Caco-2 (cell line): ENCODE measurements around the gene CDH16. TPM values are rescaled to one million over a fixed set of nuclear protein-coding genes. Genes with fewer than 3 reads are reported as not detected.

Experiments used
- BruUV-seq: library from RNA; stranded (reverse); fragments of 400-500 nt; replicated peaks from 2 replicates; lab custom pipeline; 2021; lab: Mats Ljungman, UMichigan
- CTCF ChIA-PET: fragments of 300-600 bp; sonication (Branson Sonifier 250); formaldehyde crosslinking; loops from one replicate; lab custom pipeline; 2022; ENCODE audit warnings: antibody characterized with exemption; lab: Charles Lee
- POLR2A ChIA-PET: fragments of 300-600 bp; sonication (Branson Sonifier 250); formaldehyde crosslinking; loops from one replicate; lab custom pipeline; 2022; ENCODE audit warnings: antibody characterized with exemption; lab: Charles Lee
- DNase-seq, 2 experiments: peaks; one replicate each; pipeline versions ENCODE4 v3.0.0 to v3.0.0-alpha.2; 2020 to 2022
- H3K27me3 ChIP-seq: replicated peaks from 2 replicates; pipeline ENCODE4 v1.6.0; 2011; ENCODE audit warnings: low read length; ENCODE audit not compliant: control insufficient read depth, insufficient read depth
- H3K36me3 ChIP-seq: 2 replicates; pipeline ENCODE4 v1.5.1; 2011; ENCODE audit warnings: low read length; ENCODE audit not compliant: control insufficient read depth, insufficient read depth
- H3K4me1 ChIP-seq: fragments of 250-450 bp; sonication (Bioruptor Pico); 2 replicates; pipeline ENCODE4 v1.5.1; 2020; ENCODE audit warnings: mild to moderate bottlenecking
- H3K4me3 ChIP-seq: 2 replicates; pipeline ENCODE4 v1.5.1; 2011; ENCODE audit warnings: low read depth, mild to moderate bottlenecking, control low read depth, low read length
- H3K9me3 ChIP-seq: fragments of 250-450 bp; sonication (Bioruptor Pico); 2 replicates; pipeline ENCODE4 v1.5.1; 2020; ENCODE audit warnings: mild to moderate bottlenecking, moderate library complexity
- H3K27ac Mint-ChIP-seq: one replicate; pipeline ENCODE4 v1.8.0; 2022; ENCODE audit warnings: mixed read lengths; ENCODE audit not compliant: unreplicated experiment
- H3K27me3 Mint-ChIP-seq: one replicate; pipeline ENCODE4 v1.8.0; 2022; ENCODE audit warnings: mixed read lengths; ENCODE audit not compliant: insufficient read depth, unreplicated experiment
- H3K36me3 Mint-ChIP-seq: one replicate; pipeline ENCODE4 v1.8.0; 2022; ENCODE audit warnings: mild to moderate bottlenecking, mixed read lengths; ENCODE audit not compliant: insufficient read depth, unreplicated experiment
- H3K4me1 Mint-ChIP-seq: one replicate; pipeline ENCODE4 v1.8.0; 2022; ENCODE audit warnings: low read depth, mixed read lengths; ENCODE audit not compliant: unreplicated experiment
- H3K4me3 Mint-ChIP-seq: one replicate; pipeline ENCODE4 v1.8.0; 2022; ENCODE audit warnings: mild to moderate bottlenecking, moderate library complexity, mixed read lengths; ENCODE audit not compliant: unreplicated experiment
- H3K9me3 Mint-ChIP-seq: one replicate; pipeline ENCODE4 v1.8.0; 2022; ENCODE audit warnings: mixed read lengths; ENCODE audit not compliant: unreplicated experiment
- CTCF ChIP-seq, 2 experiments: fragments of 200-600 bp in 1 of 2; IDR thresholded peaks; 1 replicate in 1 of 2; 2 replicates in 1 of 2; pipeline versions ENCODE4 v1.5.1 to v1.8.0; 2011 to 2022; ENCODE audit warnings: antibody characterized with exemption in 1 of 2, control low read depth in 1 of 2, inconsistent platforms in 1 of 2, low read depth in 1 of 2, low read length in 1 of 2, mild to moderate bottlenecking in 1 of 2, moderate library complexity in 1 of 2; ENCODE audit not compliant: insufficient read depth in 1 of 2, severe bottlenecking in 1 of 2, unreplicated experiment in 1 of 2
- intact Hi-C: fragments of 100-400 bp; cut with micrococcal nuclease; formaldehyde crosslinking; loops from one replicate; pipeline ENCODE4 v1.10.0; 2022; ENCODE audit not compliant: unreplicated experiment
- total RNA-seq: library from RNA; stranded (reverse); gene quantifications from 2 replicates; pipeline ENCODE4 v1.2.3, GENCODE V29; 2022

The CDH16 gene
- total RNA-seq, 1 experiment from 2014 or later = 0.48 TPM

DNA sequence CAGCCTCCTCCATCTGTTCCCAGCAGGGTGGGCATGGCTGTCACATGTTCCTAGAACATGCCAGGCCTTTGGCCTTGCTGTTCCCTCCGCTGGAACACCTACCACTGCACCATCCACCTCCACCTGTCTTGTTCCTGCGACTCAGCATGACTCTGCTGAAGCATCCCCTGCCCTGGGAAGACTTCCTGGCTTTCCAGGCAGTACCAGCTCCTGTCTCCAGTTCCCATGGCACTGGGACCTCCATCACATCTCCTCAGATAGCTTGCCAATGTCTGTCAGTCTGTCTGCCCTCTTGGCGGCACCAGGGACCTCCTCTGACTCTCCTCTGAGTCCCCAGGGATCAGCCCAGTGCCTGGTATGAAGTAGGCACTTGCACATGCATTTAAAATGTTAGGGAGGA lies 22.7 kb downstream of the CDH16 start:
- ChIA-PET CTCF (interaction anchor here (0.5 to 3.0 kb wide), 16 partner anchors 9 to 274 kb away, joined by 3 to 36 read pairs (median 4); partner anchors contain the start of genes CDH16, CIAO2B, NOL3 and PDP2), POLR2A (no interaction called here)
- Mint-ChIP-seq H3K9me3 (no peaks in the 10 kb centered on the region), H3K4me3 (no peak overlapping the region), H3K27ac (peak overlapping the region; percentile 64), H3K4me1 (peaks cover 33% of the 10 kb centered on the region), H3K27me3 (no peaks in the 10 kb centered on the region), H3K36me3 (peaks cover 8% of the 10 kb centered on the region)
- intact Hi-C loops = loop anchor here (1.0 to 2.0 kb wide), 3 partner anchors 29 to 59 kb away; partner anchors contain the start of gene RRAD
- BruUV-seq = no TSS peak
- Histone ChIP-seq H3K9me3 (no peaks in the 10 kb centered on the region), H3K4me3 (no peak overlapping the region), H3K27me3 (no peaks in the 10 kb centered on the region), H3K36me3 (no peaks in the 10 kb centered on the region), H3K4me1 (peaks cover 46% of the 10 kb centered on the region)
- TF ChIP-seq CTCF (IDR thresholded peaks at IDR 0.05; ENCODE audit: insufficient read depth in 1 of 2, low read depth in 1 of 2, low read length in 1 of 2, severe bottlenecking in 1 of 2, unreplicated experiment in 1 of 2) = no peak
- DNase-seq = no peak

DNA sequence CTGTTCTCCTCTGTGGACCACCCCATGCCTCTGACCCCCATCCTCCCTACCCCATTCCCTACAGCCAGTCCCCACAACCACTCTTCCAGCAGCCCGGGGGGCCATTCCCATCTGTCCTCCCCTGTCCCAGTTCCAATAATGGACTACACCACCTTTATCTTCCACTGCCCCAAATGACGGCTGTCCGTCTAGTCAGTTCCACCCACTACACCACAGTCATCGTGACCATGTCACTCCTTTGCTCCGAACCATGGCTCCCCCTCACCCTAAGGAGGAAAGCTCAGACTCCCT lies 23.1 kb downstream of the CDH16 start:
- intact Hi-C loops = loop anchor here (1.0 to 2.0 kb wide), 3 partner anchors 30 to 59 kb away; partner anchors contain the start of gene RRAD
- H3K4me3 ChIP-seq = no peak overlapping the region
- no peaks in the 10 kb centered on the region for H3K36me3 ChIP-seq
- ChIA-PET CTCF (interaction anchor here (0.5 to 3.0 kb wide), 18 partner anchors 9 to 301 kb away, joined by 3 to 36 read pairs (median 4); partner anchors contain the start of genes CDH16, CIAO2B, NOL3 and PDP2), POLR2A (no interaction called here)
- no peak for DNase-seq
- no peak for TF ChIP-seq CTCF (IDR thresholded peaks at IDR 0.05; ENCODE audit: insufficient read depth in 1 of 2, low read depth in 1 of 2, low read length in 1 of 2, severe bottlenecking in 1 of 2, unreplicated experiment in 1 of 2)
- H3K4me1 ChIP-seq = peaks cover 43% of the 10 kb centered on the region
- Mint-ChIP-seq H3K4me3 (no peak overlapping the region), H3K36me3 (peaks cover 8% of the 10 kb centered on the region), H3K4me1 (peaks cover 33% of the 10 kb centered on the region), H3K9me3 (no peaks in the 10 kb centered on the region), H3K27ac (peak overlapping the region; percentile 64), H3K27me3 (no peaks in the 10 kb centered on the region)
- no peaks in the 10 kb centered on the region for H3K9me3 ChIP-seq
- BruUV-seq = no TSS peak
- no peaks in the 10 kb centered on the region for H3K27me3 ChIP-seq

- H3K9me3 Mint-ChIP-seq = no peaks in the 10 kb centered on the region
- ChIA-PET POLR2A (no interaction called here), CTCF (interaction anchor here (0.6 to 3.0 kb wide), 19 partner anchors 8 to 301 kb away, joined by 3 to 36 read pairs (median 3); partner anchors contain the start of genes CDH16, CIAO2B, NOL3 and PDP2)
- H3K36me3 ChIP-seq = no peaks in the 10 kb centered on the region
- H3K4me3 ChIP-seq = no peak overlapping the region
- H3K4me1 ChIP-seq = peaks cover 39% of the 10 kb centered on the region
- no peaks in the 10 kb centered on the region for H3K9me3 ChIP-seq
- no peak overlapping the region for H3K4me3 Mint-ChIP-seq
- H3K4me1 Mint-ChIP-seq = peaks cover 29% of the 10 kb centered on the region
- H3K27me3 Mint-ChIP-seq = no peaks in the 10 kb centered on the region
- peak overlapping the region; percentile 64 for H3K27ac Mint-ChIP-seq
- H3K36me3 Mint-ChIP-seq = peaks cover 8% of the 10 kb centered on the region
- intact Hi-C loops = loop anchor here (1.0 to 2.0 kb wide), 3 partner anchors 30 to 60 kb away; partner anchors contain the start of gene RRAD
- peak; percentile 81 to 83 for DNase-seq
- no peaks in the 10 kb centered on the region for H3K27me3 ChIP-seq
- no TSS peak for BruUV-seq
- peak; percentile 83 to 94 for TF ChIP-seq CTCF (IDR thresholded peaks at IDR 0.05; ENCODE audit: insufficient read depth in 1 of 2, low read depth in 1 of 2, low read length in 1 of 2, severe bottlenecking in 1 of 2, unreplicated experiment in 1 of 2)
These were observed 23.6 kb downstream of the CDH16 start for GRCh38 chr16:66894948-66895688.
